Effector memory CD4-positive, alpha-beta T cell (primary cell): Measurements from ENCODE around the gene DOK5.

Experiments
- DNase-seq, 3 donors: peaks; one replicate each; pipeline ENCODE4 v3.0.0-alpha.2; 2020
- H3K27ac ChIP-seq: 2 replicates; pipeline ENCODE4 v1.7.0; 2013; ENCODE audit warnings: mild to moderate bottlenecking, low read length, moderate library complexity; ENCODE audit not compliant: insufficient read depth, poor library complexity, severe bottlenecking
- H3K27me3 ChIP-seq: replicated peaks from 2 replicates; pipeline ENCODE4 v1.7.0; 2013; ENCODE audit warnings: mild to moderate bottlenecking, low read length; ENCODE audit not compliant: insufficient read depth, control insufficient read depth, poor library complexity, severe bottlenecking
- H3K36me3 ChIP-seq: 2 replicates; pipeline ENCODE4 v1.7.0; 2013; ENCODE audit warnings: mild to moderate bottlenecking, low read length, moderate library complexity; ENCODE audit not compliant: control insufficient read depth, insufficient read depth
- H3K4me1 ChIP-seq: 2 replicates; pipeline ENCODE4 v1.7.0; 2013; ENCODE audit warnings: low read length, mild to moderate bottlenecking; ENCODE audit not compliant: control insufficient read depth, insufficient read depth, poor library complexity, severe bottlenecking
- H3K4me3 ChIP-seq: 2 replicates; pipeline ENCODE4 v1.7.0; 2013; ENCODE audit warnings: low read length, low read depth, mild to moderate bottlenecking; ENCODE audit not compliant: insufficient read depth, poor library complexity, severe bottlenecking
- H3K9me3 ChIP-seq: 2 replicates; pipeline ENCODE4 v1.7.0; 2013; ENCODE audit warnings: mild to moderate bottlenecking, low read length, moderate library complexity; ENCODE audit not compliant: control insufficient read depth

Gene DOK5

DNA sequence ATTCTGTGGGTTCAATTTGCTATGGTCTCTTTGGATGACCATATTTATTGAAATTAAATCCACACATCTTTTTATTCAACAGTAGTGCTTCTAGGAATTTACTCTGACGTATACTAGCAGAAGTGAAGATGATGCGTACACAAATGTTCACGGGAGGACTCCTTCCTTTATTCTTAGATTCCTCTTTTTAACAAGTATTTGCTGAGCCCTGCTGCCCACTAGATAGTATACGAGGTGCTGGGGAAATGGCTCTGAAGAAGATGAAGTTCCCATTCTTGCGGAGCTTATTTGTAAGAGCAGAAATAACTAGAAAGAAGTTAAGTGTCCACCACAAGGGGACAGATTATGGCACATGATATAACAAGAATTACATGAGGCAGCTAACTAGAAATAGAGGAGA, 145.2 kb downstream of the DOK5 start:
- DNase-seq = no peak
- no peak overlapping the region for H3K27ac ChIP-seq

DNA sequence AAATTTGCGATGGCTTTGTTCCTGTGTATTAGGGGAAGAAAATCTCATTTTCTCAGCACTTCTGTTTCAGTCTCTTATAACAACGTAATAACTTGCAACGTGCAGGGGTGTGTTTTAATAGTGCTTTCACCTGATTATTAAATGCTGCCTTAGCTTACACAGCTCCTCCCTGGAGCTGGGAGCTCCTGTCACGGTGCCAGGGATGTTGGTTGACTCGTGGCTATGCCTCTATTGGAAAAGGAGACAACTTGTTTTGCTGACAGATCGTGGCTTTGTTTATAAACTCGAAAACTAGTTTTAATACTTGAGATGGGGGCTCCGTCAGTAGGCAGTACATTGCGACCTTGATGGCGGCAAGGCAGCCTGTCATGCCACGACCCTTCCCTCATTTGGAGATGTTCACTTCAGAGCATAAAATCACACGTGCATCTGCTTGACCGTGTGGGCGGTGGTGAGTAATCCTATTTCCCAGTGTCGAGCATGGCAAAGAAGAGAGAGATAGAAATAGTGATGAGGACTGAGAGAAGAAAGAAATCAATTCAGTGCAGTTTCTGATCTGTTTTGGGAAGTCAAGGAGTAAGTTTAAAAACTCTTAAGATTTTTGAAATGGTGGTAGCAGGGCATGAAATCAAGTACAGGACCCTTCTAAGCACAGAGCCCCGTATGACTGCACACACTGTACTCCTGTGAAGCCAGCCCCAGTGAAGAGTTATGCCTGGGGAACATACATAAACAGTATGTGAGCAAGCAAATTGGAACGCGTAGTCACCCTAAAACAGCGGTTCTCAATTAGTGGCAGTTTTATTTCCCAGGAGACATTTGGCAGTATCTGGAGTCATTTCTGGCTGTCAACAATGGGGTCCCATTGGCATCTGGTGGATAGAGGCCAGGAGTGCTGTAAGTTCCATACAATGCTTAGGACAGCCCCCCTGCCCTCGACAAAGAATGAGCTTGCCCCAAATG, 147.2 kb downstream of the DOK5 start:
- no peak overlapping the region for H3K4me3 ChIP-seq
- no peaks in the 10 kb centered on the region for H3K36me3 ChIP-seq
- no peaks in the 10 kb centered on the region for H3K27me3 ChIP-seq
- DNase-seq = no peak
- H3K9me3 ChIP-seq = no peaks in the 10 kb centered on the region
- H3K27ac ChIP-seq = no peak overlapping the region
- H3K4me1 ChIP-seq = no peaks in the 10 kb centered on the region

More for the DNA sequence above, 145.2 kb downstream of the DOK5 start:
- no peaks in the 10 kb centered on the region for H3K9me3 ChIP-seq
- no peak overlapping the region for H3K4me3 ChIP-seq
- no peaks in the 10 kb centered on the region for H3K27me3 ChIP-seq
- H3K4me1 ChIP-seq = no peaks in the 10 kb centered on the region
- no peaks in the 10 kb centered on the region for H3K36me3 ChIP-seq

DNA sequence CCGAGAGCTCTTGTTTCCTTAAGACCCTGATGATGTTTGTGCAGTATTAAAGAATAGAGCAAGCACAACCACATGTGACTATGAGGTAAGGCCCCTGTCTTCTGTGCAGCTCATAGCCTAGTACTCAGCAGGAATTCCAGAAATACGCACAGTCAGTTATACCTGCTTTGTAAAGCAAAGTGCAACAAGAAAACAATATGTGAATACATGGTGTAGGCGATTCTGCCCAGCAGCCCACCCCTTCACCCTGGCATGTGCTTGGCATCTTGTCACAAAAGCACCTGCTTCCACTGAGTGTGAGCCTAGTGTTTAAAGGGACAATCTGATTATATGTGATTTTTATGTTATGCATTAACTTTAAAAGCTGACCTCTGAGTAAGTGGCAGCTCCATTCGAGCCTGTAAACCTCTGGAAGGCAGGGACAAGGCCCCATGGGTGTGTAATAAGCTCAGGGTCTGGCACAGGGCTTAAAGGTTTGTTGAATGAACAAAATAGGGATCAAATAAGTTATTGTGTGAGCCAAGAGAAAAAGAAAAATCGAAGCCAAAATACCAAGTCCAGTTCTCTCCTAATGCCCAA, 148.7 kb downstream of the DOK5 start:
- no peak overlapping the region for H3K4me3 ChIP-seq
- no peaks in the 10 kb centered on the region for H3K36me3 ChIP-seq
- no peak for DNase-seq
- H3K9me3 ChIP-seq = no peaks in the 10 kb centered on the region
- H3K4me1 ChIP-seq = no peaks in the 10 kb centered on the region
- H3K27ac ChIP-seq = no peak overlapping the region
- no peaks in the 10 kb centered on the region for H3K27me3 ChIP-seq

DNA sequence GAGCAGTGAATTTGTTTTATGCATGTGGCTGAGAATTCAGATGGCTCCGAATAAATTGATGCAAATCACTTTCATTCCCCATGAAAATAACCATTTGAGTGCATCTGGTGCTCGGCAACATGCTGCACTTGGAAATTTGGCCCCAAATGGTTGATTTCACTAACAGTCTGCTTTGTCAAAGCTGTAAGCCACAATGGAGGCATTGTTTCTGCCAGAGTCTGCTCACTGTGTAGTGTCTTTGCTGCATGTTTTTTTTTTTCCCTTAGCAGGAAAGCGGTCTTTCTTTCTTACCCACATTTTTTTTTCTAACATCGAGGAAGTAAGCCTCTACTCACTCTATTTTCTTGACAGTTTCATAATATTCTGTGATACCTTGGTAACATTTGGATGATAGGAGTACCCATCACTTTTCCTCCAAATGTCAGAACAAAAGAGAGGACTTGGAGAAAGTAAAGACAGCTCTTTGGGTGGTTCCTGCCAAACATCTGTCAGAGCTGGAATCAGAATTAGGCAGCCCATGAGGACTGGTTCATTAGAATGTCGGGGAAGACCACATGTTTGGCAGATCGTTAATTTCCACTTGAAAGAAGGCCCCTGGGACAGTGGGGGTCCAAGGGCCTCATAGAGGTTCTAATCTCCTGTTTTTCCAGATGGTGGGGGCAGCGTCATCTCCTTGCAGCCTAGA, 149.5 kb downstream of the DOK5 start:
- Histone ChIP-seq H3K27ac (no peak overlapping the region), H3K4me1 (no peaks in the 10 kb centered on the region)
- DNase-seq = no peak

DNA sequence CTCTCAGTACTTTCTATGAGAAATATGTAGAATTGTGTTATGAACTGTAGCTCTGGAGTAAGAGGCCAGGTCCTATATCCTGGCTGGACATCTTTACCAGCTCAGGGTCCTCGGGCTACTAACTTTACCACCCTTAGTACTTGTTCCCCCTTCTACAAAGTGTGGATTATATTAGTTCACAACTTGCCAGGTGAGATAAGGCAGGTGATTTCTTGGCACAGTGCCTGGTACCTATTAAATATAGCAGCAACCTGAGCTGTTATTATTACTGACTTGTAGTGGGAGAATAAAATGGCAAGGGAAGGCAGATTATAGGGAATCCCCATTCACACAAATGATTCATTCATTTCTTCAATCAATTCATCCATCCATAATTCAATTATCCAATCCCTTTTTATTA, 150.1 kb downstream of the DOK5 start:
- Histone ChIP-seq H3K27me3 (no peaks in the 10 kb centered on the region), H3K27ac (no peak overlapping the region), H3K4me1 (no peaks in the 10 kb centered on the region), H3K9me3 (no peaks in the 10 kb centered on the region), H3K4me3 (no peak overlapping the region), H3K36me3 (no peaks in the 10 kb centered on the region)
- no peak for DNase-seq

More for the DNA sequence above, 149.5 kb downstream of the DOK5 start:
- Histone ChIP-seq H3K27me3 (no peaks in the 10 kb centered on the region), H3K9me3 (no peaks in the 10 kb centered on the region), H3K36me3 (no peaks in the 10 kb centered on the region), H3K4me3 (no peak overlapping the region)

DNA sequence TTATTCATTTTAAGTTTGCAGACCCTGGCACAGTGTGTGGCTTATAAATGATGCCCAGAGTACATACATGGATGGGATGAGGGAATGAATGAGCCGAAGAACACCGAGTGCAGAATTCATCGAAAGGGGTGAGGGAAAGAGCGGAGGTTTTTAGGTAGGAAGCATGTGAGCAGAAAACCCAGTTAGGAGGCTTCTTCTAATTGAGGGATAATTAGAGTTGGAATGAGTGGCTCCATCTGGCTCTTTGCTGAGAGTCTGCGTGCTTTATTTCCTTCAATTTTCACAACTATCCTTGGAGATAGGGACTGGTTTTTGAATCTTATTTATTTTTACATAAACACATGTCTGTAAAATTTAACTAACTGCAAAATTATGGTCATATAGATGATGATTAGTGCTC, 150.7 kb downstream of the DOK5 start:
- no peak for DNase-seq
- Histone ChIP-seq H3K4me3 (no peak overlapping the region), H3K27ac (no peak overlapping the region), H3K27me3 (no peaks in the 10 kb centered on the region), H3K9me3 (no peaks in the 10 kb centered on the region), H3K4me1 (no peaks in the 10 kb centered on the region), H3K36me3 (no peaks in the 10 kb centered on the region)

DNA sequence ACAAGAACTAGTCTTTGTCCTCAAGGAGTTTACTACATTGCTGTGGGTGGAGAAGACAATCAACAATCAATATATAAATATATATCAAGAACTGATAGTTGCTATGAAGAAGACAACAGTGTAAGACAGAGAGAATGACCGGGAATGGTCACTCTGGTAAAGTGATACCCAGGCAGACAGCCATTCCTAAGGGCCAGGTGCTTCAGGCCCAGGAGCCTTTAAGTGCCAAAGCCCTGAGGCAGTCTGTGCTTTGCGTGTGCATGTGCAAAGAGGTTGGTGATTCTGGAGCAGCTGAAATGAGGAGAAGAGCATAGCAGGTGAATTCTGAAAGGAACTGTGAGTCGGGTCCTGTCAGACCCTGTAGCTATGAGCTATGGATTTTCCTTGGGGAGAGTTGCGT, 154.2 kb downstream of the DOK5 start:
- no peaks in the 10 kb centered on the region for H3K4me1 ChIP-seq
- H3K4me3 ChIP-seq = no peak overlapping the region
- no peaks in the 10 kb centered on the region for H3K36me3 ChIP-seq
- no peak for DNase-seq
- H3K27ac ChIP-seq = no peak overlapping the region
- H3K9me3 ChIP-seq = no peaks in the 10 kb centered on the region
- no peaks in the 10 kb centered on the region for H3K27me3 ChIP-seq

DNA sequence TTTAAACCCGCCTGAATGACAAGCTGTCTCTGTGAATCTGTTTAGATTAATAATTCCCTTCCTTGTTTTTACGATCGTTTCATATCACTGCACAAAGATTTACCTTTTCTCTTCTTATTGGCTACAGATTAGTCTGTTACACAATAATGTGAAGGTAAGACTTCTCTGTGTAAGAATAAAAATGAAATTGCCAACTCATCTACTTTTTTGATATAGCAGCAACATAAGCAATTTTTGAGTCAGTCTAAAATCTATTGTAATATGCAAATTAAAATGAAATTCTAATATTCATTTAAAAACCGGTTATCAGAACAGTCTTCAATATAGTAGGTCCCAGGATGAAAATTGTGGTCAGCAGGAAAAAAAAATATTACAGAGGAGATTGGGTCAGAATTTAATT, 155.2 kb downstream of the DOK5 start:
- no peaks in the 10 kb centered on the region for H3K4me1 ChIP-seq

DNA sequence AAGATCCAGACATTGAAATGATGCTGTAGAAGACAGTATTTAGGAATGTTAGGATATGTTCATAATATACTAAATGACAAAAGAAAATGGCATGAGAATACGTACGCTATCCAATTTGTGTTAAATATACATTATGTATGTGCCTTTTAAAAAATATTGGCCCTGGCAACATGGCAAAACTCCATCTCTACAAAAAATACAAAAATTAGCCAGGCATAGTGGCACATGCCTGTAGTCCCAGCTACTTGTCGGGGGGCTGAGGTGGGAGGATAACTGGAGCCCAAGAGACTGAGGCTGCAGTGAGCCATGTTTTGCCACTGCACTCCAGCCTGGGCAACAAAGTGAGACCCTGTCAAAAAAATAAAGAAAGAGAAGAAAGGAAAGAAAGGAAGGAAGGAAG, 155.7 kb downstream of the DOK5 start:
- no peak for DNase-seq
- Histone ChIP-seq H3K27ac (no peak overlapping the region), H3K4me1 (no peaks in the 10 kb centered on the region), H3K9me3 (no peaks in the 10 kb centered on the region), H3K4me3 (no peak overlapping the region), H3K27me3 (no peaks in the 10 kb centered on the region), H3K36me3 (no peaks in the 10 kb centered on the region)

More for the DNA sequence above, 155.2 kb downstream of the DOK5 start:
- H3K9me3 ChIP-seq = no peaks in the 10 kb centered on the region
- DNase-seq = no peak
- no peaks in the 10 kb centered on the region for H3K27me3 ChIP-seq
- H3K36me3 ChIP-seq = no peaks in the 10 kb centered on the region
- H3K27ac ChIP-seq = no peak overlapping the region
- H3K4me3 ChIP-seq = no peak overlapping the region
